CD14-positive monocyte (primary cell): ENCODE results near the gene CMPK2. TPM values are rescaled to one million over a fixed set of nuclear protein-coding genes. Genes with fewer than 3 reads are reported as not detected.

Experiments used
- DNase-seq, 3 donors: peaks; one replicate each; pipeline ENCODE4 v3.0.0-alpha.2; 2011 to 2022
- H2AFZ ChIP-seq: 2 replicates; pipeline ENCODE4 v1.6.0; 2012; ENCODE audit warnings: mild to moderate bottlenecking, low read depth, low read length, inconsistent platforms; ENCODE audit not compliant: insufficient read depth, poor library complexity, severe bottlenecking
- H3K27ac ChIP-seq, 2 donors: 1 replicate in 1 of 2; 2 replicates in 1 of 2; pipeline ENCODE4 v1.5.1; 2012 to 2013; ENCODE audit warnings: low read length in 2 of 2, control low read depth in 1 of 2, inconsistent platforms in 1 of 2, low read depth in 1 of 2, mild to moderate bottlenecking in 1 of 2
- H3K27me3 ChIP-seq, 2 donors: one replicate each; pipeline versions ENCODE4 v1.6.0 to v1.6.1; 2011 to 2013; ENCODE audit warnings: low read length in 2 of 2; ENCODE audit not compliant: control insufficient read depth in 2 of 2, insufficient read depth in 2 of 2
- H3K36me3 ChIP-seq, 2 donors: replicated peaks in 1 of 2; 1 replicate in 1 of 2; 2 replicates in 1 of 2; pipeline versions ENCODE4 v1.5.1 to v1.6.1; 2012 to 2013; ENCODE audit warnings: low read length in 2 of 2, control low read depth in 1 of 2, inconsistent platforms in 1 of 2, mild to moderate bottlenecking in 1 of 2; ENCODE audit not compliant: insufficient read depth in 2 of 2, control insufficient read depth in 1 of 2
- H3K4me1 ChIP-seq, 2 donors: 1 replicate in 1 of 2; 2 replicates in 1 of 2; pipeline versions ENCODE4 v1.5.1 to v1.6.1; 2012 to 2013; ENCODE audit warnings: low read length in 2 of 2, control low read depth in 1 of 2, inconsistent platforms in 1 of 2, mild to moderate bottlenecking in 1 of 2, moderate library complexity in 1 of 2; ENCODE audit not compliant: insufficient read depth in 2 of 2, control insufficient read depth in 1 of 2
- H3K4me2 ChIP-seq: replicated peaks from 2 replicates; pipeline ENCODE3; 2012; ENCODE audit warnings: low read length, moderate library complexity, mild to moderate bottlenecking; ENCODE audit not compliant: poor library complexity, severe bottlenecking; ENCODE audit errors: extremely low read depth
- H3K4me3 ChIP-seq, 3 experiments: fragments of 200-600 bp in 1 of 3; sonication (generic) in 1 of 3; replicated peaks in 1 of 3; 1 replicate in 2 of 3; 2 replicates in 1 of 3; pipeline ENCODE4 v1.5.1; 2011 to 2013; ENCODE audit warnings: low read length in 3 of 3, mild to moderate bottlenecking in 3 of 3, control low read depth in 2 of 3, low read depth in 2 of 3, inconsistent platforms in 1 of 3, moderate library complexity in 1 of 3
- H3K79me2 ChIP-seq: 2 replicates; pipeline ENCODE4 v1.6.0; 2012; ENCODE audit warnings: mild to moderate bottlenecking, control low read depth, inconsistent platforms, low read length, moderate library complexity; ENCODE audit not compliant: insufficient read depth
- H3K9ac ChIP-seq: 2 replicates; pipeline ENCODE4 v1.6.0; 2017; ENCODE audit warnings: low read length, mild to moderate bottlenecking; ENCODE audit not compliant: insufficient read depth, poor library complexity, severe bottlenecking
- H3K9me3 ChIP-seq, 2 donors: replicated peaks in 1 of 2; 1 replicate in 1 of 2; 2 replicates in 1 of 2; pipeline versions ENCODE4 v1.5.1 to v1.6.1; 2012 to 2013; ENCODE audit warnings: low read length in 2 of 2, control low read depth in 1 of 2; ENCODE audit not compliant: control insufficient read depth in 1 of 2, insufficient read depth in 1 of 2
- H4K20me1 ChIP-seq: 2 replicates; pipeline ENCODE4 v1.6.0; 2012; ENCODE audit warnings: mild to moderate bottlenecking, low read length, control low read depth, moderate library complexity; ENCODE audit not compliant: insufficient read depth
- H3K27ac Mint-ChIP-seq, 7 donors: one replicate each; pipeline ENCODE4 v1.8.0; 2020; ENCODE audit warnings: mild to moderate bottlenecking in 7 of 7, mixed read lengths in 7 of 7, moderate library complexity in 6 of 7, inconsistent platforms in 2 of 7
- H3K27me3 Mint-ChIP-seq, 3 donors: one replicate each; pipeline ENCODE4 v1.8.0; 2021 to 2022; ENCODE audit warnings: low read depth in 3 of 3, mild to moderate bottlenecking in 3 of 3, mixed read lengths in 3 of 3, moderate library complexity in 3 of 3, inconsistent platforms in 1 of 3
- H3K36me3 Mint-ChIP-seq, 2 donors: one replicate each; pipeline ENCODE4 v1.8.0; 2020; ENCODE audit warnings: mixed read lengths in 2 of 2, inconsistent platforms in 1 of 2, mild to moderate bottlenecking in 1 of 2
- H3K4me1 Mint-ChIP-seq: one replicate; pipeline ENCODE4 v1.8.0; 2020; ENCODE audit warnings: mild to moderate bottlenecking, mixed read lengths
- H3K4me3 Mint-ChIP-seq, 2 donors: one replicate each; pipeline ENCODE4 v1.8.0; 2020; ENCODE audit warnings: mild to moderate bottlenecking in 2 of 2, mixed read lengths in 2 of 2, moderate library complexity in 1 of 2
- H3K9me3 Mint-ChIP-seq, 7 donors: one replicate each; pipeline ENCODE4 v1.8.0; 2020 to 2022; ENCODE audit warnings: mixed read lengths in 7 of 7, mild to moderate bottlenecking in 6 of 7, moderate library complexity in 6 of 7, inconsistent platforms in 2 of 7
- WGBS: methylation state at CpG from one replicate; pipeline ENCODE4 v1.1.5; 2013; ENCODE audit warnings: missing lambda C conversion rate; ENCODE audit not compliant: insufficient coverage; 5-methylcytosine and 5-hydroxymethylcytosine counted together
- intact Hi-C, 2 donors: fragments of 100-400 bp; cut with micrococcal nuclease; formaldehyde crosslinking; loops; one replicate each; pipeline versions ENCODE4 v1.15.0 to v1.15.1; 2023
- polyA plus RNA-seq, 3 donors: library from polyadenylated mRNA; depleted of rRNA in 1 of 3; unstranded in 2 of 3; stranded (reverse) in 1 of 3; fragments of 300-500 nt in 2 of 3; fragments of >200 nt in 1 of 3; fragmentation: Illumina TruSeq in 2 of 3; gene quantifications; 1 replicate in 2 of 3; 2 replicates in 1 of 3; pipeline ENCODE4 v1.2.3, GENCODE V29; 2012 to 2021
- TF ChIP-seq, protein P1 (sequence below): fragments of 200-600 bp; IDR thresholded peaks from one replicate; pipeline ENCODE4 v1.8.0; 2022; ENCODE audit warnings: antibody characterized with exemption, mild to moderate bottlenecking

CMPK2 gene
- polyA plus RNA-seq, 3 donors, result 12.6 to 18.1 (median 17.0) TPM

DNA sequence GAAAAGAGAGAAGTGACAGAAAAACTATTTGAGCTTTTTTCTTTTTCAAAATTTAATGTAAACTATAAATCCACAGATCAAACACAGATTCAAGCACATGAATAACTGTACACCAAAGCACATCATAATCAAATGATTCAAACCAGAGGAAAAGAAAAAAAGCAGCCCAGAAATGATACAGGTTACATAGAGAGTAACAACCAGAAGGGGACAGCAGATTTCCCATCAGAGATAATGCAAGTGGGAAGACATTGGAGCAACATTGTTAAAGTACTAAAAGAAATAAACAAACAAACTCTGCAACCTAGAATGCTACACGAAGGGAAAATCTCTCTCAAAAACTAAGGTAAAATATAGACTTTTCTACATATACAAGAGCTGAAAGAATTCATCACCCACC lies 34.5 kb downstream of the CMPK2 start:
- no peak for DNase-seq
- no peak overlapping the region for H3K9ac ChIP-seq
- no peak overlapping the region for H3K27ac ChIP-seq
- WGBS, result no CpG with 5 or more reads among the region's 1 CpG
- no peak overlapping the region for H3K27ac Mint-ChIP-seq
- peaks cover 6 to 33% (median 24%) of the 10 kb centered on the region in 7 donors for H3K9me3 Mint-ChIP-seq
- no peaks in the 10 kb centered on the region for H3K36me3 ChIP-seq
- H3K4me1 Mint-ChIP-seq, result peaks cover 13% of the 10 kb centered on the region
- no peaks in the 10 kb centered on the region for H4K20me1 ChIP-seq
- H3K4me3 ChIP-seq, result no peak overlapping the region
- intact Hi-C loops, result no loop called here
- TF ChIP-seq, protein P1, sequence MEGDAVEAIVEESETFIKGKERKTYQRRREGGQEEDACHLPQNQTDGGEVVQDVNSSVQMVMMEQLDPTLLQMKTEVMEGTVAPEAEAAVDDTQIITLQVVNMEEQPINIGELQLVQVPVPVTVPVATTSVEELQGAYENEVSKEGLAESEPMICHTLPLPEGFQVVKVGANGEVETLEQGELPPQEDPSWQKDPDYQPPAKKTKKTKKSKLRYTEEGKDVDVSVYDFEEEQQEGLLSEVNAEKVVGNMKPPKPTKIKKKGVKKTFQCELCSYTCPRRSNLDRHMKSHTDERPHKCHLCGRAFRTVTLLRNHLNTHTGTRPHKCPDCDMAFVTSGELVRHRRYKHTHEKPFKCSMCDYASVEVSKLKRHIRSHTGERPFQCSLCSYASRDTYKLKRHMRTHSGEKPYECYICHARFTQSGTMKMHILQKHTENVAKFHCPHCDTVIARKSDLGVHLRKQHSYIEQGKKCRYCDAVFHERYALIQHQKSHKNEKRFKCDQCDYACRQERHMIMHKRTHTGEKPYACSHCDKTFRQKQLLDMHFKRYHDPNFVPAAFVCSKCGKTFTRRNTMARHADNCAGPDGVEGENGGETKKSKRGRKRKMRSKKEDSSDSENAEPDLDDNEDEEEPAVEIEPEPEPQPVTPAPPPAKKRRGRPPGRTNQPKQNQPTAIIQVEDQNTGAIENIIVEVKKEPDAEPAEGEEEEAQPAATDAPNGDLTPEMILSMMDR, result no peak
- H3K4me1 ChIP-seq, result peaks cover 6 to 7% of the 10 kb centered on the region in 2 donors
- H3K36me3 Mint-ChIP-seq, result peaks cover 0 to 5% of the 10 kb centered on the region in 2 donors
- no peaks in the 10 kb centered on the region for H3K79me2 ChIP-seq
- no peaks in the 10 kb centered on the region for H3K27me3 ChIP-seq
- no peak overlapping the region for H3K4me3 Mint-ChIP-seq
- no peak overlapping the region for H2AFZ ChIP-seq
- H3K9me3 ChIP-seq, result peaks cover 5 to 6% of the 10 kb centered on the region in 2 donors
- H3K27me3 Mint-ChIP-seq, result peaks cover 0 to 5% (median 0%) of the 10 kb centered on the region in 3 donors
- no peak overlapping the region for H3K4me2 ChIP-seq

DNA sequence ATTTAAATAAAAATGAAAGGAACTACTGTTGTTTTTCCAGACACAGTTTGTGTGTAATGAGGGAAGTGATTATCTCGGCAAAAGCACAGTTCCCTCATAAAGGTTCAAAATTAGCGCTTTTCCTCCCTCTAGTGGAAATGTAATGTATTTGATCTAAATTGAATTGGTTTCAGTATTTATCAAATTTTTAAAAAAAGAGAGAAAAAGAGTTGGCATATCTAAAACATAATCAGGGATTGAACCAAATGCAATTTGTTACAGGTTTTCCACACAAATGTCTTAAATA lies 37.5 kb downstream of the CMPK2 start:
- H3K4me2 ChIP-seq, result no peak overlapping the region
- H2AFZ ChIP-seq, result no peak overlapping the region
- H3K27me3 Mint-ChIP-seq, result peaks cover 0 to 7% (median 0%) of the 10 kb centered on the region in 3 donors
- no peak overlapping the region for H3K27ac ChIP-seq
- peak; percentile 18 to 54 (median 42) for DNase-seq
- peaks cover 0 to 5% of the 10 kb centered on the region in 2 donors for H3K36me3 Mint-ChIP-seq
- H3K36me3 ChIP-seq, result no peaks in the 10 kb centered on the region
- TF ChIP-seq, protein P1, result peak; percentile 76
- peaks cover 6 to 8% of the 10 kb centered on the region in 2 donors for H3K4me1 ChIP-seq
- peak overlapping the region in 1 of 7 donors; percentile 66 for H3K27ac Mint-ChIP-seq
- H3K9ac ChIP-seq, result no peak overlapping the region
- H3K4me3 Mint-ChIP-seq, result no peak overlapping the region
- no CpG with 5 or more reads among the region's 2 CpGs for WGBS
- intact Hi-C loops, result loop anchor here in 1 of 2 donors (5.0 kb wide), 1 partner anchor 39 kb away; the partner anchor contains the start of gene CMPK2
- H3K4me3 ChIP-seq, result no peak overlapping the region
- H4K20me1 ChIP-seq, result no peaks in the 10 kb centered on the region
- H3K27me3 ChIP-seq, result no peaks in the 10 kb centered on the region
- H3K9me3 ChIP-seq, result peaks cover 0 to 4% of the 10 kb centered on the region in 2 donors
- H3K79me2 ChIP-seq, result no peaks in the 10 kb centered on the region
- peaks cover 6 to 23% (median 16%) of the 10 kb centered on the region in 7 donors for H3K9me3 Mint-ChIP-seq
- peaks cover 15% of the 10 kb centered on the region for H3K4me1 Mint-ChIP-seq
